ENCODE measurements around the gene TENM4. TPM values are rescaled to one million over a fixed set of nuclear protein-coding genes. Genes with fewer than 3 reads are reported as not detected.

TENM4 gene
- total RNA-seq, 2 experiments from 2014 or later: not detected

GRCh38 chr11:78938036-78938435 lies 502.8 kb downstream of the TENM4 start:
- no peaks in the 10 kb centered on the region for H3K4me1 ChIP-seq (ENCODE audit: insufficient read depth, low read length, poor library complexity, severe bottlenecking)
- H4K20me1 ChIP-seq (ENCODE audit: insufficient read depth, low read length): no peaks in the 10 kb centered on the region
- no peaks in the 10 kb centered on the region for H3K9me2 ChIP-seq (ENCODE audit: insufficient read depth, low read length)
- intact Hi-C loops (cut with micrococcal nuclease; ENCODE audit: unreplicated experiment): no loop called here
- no peak overlapping the region for H3K4me2 ChIP-seq (ENCODE audit: low read length)
- DNase-seq (ENCODE audit: low spot score): no peak
- H3K79me2 ChIP-seq (ENCODE audit: insufficient read depth, low read depth, low read length): no peaks in the 10 kb centered on the region
- no peaks in the 10 kb centered on the region for H3K9me3 ChIP-seq (ENCODE audit: low read length)
- ChIA-PET POLR2A (interaction anchor here (0.9 kb wide), 1 partner anchor 9 kb away, joined by 3 read pairs; no protein-coding TSS in a partner anchor), CTCF (ENCODE audit: unreplicated experiment) (no interaction called here)
- BruUV-seq (replicated peaks): no TSS peak
- no peak overlapping the region for H2AFZ ChIP-seq (ENCODE audit: low read length)
- H3K36me3 ChIP-seq (ENCODE audit: insufficient read depth, low read length): no peaks in the 10 kb centered on the region
- H3K27ac ChIP-seq (ENCODE audit: low read depth, low read length, poor library complexity, severe bottlenecking): no peak overlapping the region
- TF ChIP-seq CTCF (conservative IDR thresholded peaks at IDR 0.05; ENCODE audit: low read length): no peak
- no peak for TF ChIP-seq EZH2phosphoT487 (IDR thresholded peaks at IDR 0.05; ENCODE audit: borderline replicate concordance, low read depth, low read length)
- no peak overlapping the region for H3K4me3 ChIP-seq (ENCODE audit: low read depth, low read length, poor library complexity, severe bottlenecking)

- Histone ChIP-seq H3K9me3 (ENCODE audit: low read length) (no peaks in the 10 kb centered on the region), H4K20me1 (ENCODE audit: insufficient read depth, low read length) (no peaks in the 10 kb centered on the region), H3K4me1 (ENCODE audit: insufficient read depth, low read length, poor library complexity, severe bottlenecking) (no peaks in the 10 kb centered on the region), H3K4me3 (ENCODE audit: low read depth, low read length, poor library complexity, severe bottlenecking) (no peak overlapping the region), H2AFZ (ENCODE audit: low read length) (no peak overlapping the region), H3K79me2 (ENCODE audit: insufficient read depth, low read depth, low read length) (no peaks in the 10 kb centered on the region), H3K27ac (ENCODE audit: low read depth, low read length, poor library complexity, severe bottlenecking) (no peak overlapping the region), H3K9me2 (ENCODE audit: insufficient read depth, low read length) (no peaks in the 10 kb centered on the region), H3K4me2 (ENCODE audit: low read length) (no peak overlapping the region), H3K36me3 (ENCODE audit: insufficient read depth, low read length) (no peaks in the 10 kb centered on the region)
- ChIA-PET CTCF (ENCODE audit: unreplicated experiment) (no interaction called here), POLR2A (interaction anchor here (0.5 kb wide), 1 partner anchor 1854 kb away, joined by 3 read pairs; no protein-coding TSS in a partner anchor)
- no peak for DNase-seq (ENCODE audit: low spot score)
- TF ChIP-seq CTCF (conservative IDR thresholded peaks at IDR 0.05; ENCODE audit: low read length): no peak
- TF ChIP-seq EZH2phosphoT487 (IDR thresholded peaks at IDR 0.05; ENCODE audit: borderline replicate concordance, low read depth, low read length): no peak
- no TSS peak for BruUV-seq (replicated peaks)
- intact Hi-C loops (cut with micrococcal nuclease; ENCODE audit: unreplicated experiment): no loop called here
Observed at GRCh38 chr11:78935398-78936068, 505.3 kb downstream of the TENM4 start.

- Histone ChIP-seq H3K4me1 (ENCODE audit: insufficient read depth, low read length, poor library complexity, severe bottlenecking) (no peaks in the 10 kb centered on the region), H3K9me2 (ENCODE audit: insufficient read depth, low read length) (no peaks in the 10 kb centered on the region), H2AFZ (ENCODE audit: low read length) (no peak overlapping the region), H3K36me3 (ENCODE audit: insufficient read depth, low read length) (no peaks in the 10 kb centered on the region), H3K27ac (ENCODE audit: low read depth, low read length, poor library complexity, severe bottlenecking) (no peak overlapping the region), H3K4me2 (ENCODE audit: low read length) (no peak overlapping the region), H3K4me3 (ENCODE audit: low read depth, low read length, poor library complexity, severe bottlenecking) (no peak overlapping the region), H3K79me2 (ENCODE audit: insufficient read depth, low read depth, low read length) (no peaks in the 10 kb centered on the region), H3K9me3 (ENCODE audit: low read length) (no peaks in the 10 kb centered on the region), H4K20me1 (ENCODE audit: insufficient read depth, low read length) (no peaks in the 10 kb centered on the region)
- ChIA-PET CTCF (ENCODE audit: unreplicated experiment) (no interaction called here), POLR2A (no interaction called here)
- BruUV-seq (replicated peaks): no TSS peak
- no peak for DNase-seq (ENCODE audit: low spot score)
- intact Hi-C loops (cut with micrococcal nuclease; ENCODE audit: unreplicated experiment): no loop called here
- TF ChIP-seq CTCF (conservative IDR thresholded peaks at IDR 0.05; ENCODE audit: low read length): no peak
- TF ChIP-seq EZH2phosphoT487 (IDR thresholded peaks at IDR 0.05; ENCODE audit: borderline replicate concordance, low read depth, low read length): no peak
Observed at GRCh38 chr11:78933350-78933749, 507.5 kb downstream of the TENM4 start.
